NCI-H524 treated with DMSO at 0.1 percent for 48 hours (cell line): Measurements from ENCODE around the gene PPP6R2.
"Not testable (repeated sequence)": the region's sequence is repeated elsewhere in the genome, so short reads cannot be mapped to it uniquely, and the experiment has no call there.

Experiments
- DNase-seq: peaks from one replicate; lab custom pipeline; 2025; lab: John Stamatoyannopoulos, UW

Gene PPP6R2

DNA sequence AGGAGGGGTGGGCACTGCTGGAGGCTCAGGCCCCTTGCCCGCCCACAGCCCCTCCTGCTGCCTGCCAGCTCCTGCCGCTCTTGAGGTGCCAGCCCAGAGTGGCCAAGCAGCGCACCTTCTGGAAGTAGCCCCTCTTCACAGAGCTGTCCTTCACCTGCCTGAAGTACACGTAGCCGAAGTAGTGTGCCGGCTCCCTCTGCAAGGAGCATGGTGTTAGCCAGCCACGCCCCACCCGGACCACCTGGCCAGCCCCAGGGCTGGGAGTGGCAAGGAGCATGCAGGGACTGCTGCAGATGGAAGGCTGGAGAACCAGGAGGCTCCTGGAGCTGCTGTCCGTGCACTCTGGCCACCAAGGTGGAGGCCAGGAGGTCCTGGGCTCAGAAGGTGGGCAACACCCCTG, 25.9 kb upstream of the PPP6R2 start:
- DNase-seq, result no peak

DNA sequence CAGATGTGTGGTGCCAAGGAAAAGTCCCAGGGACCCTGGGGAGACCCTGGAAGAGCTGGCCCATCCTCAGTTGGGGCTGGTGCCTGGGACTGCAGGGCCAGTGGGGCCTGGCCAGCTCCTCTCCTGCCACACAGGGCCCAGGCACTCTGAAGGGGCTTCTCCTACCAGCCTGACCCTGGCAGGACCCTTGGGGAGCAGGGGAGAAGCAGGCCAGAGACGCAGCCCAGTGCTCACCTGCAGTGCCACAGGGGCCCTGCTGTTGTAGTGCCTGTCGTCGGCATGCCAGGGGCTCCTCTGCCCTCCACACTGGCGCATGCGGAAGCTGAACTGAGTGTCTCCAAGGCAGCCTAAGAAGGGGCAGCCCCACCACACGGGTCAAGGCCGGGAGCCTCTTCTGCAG, 25.5 kb upstream of the PPP6R2 start:
- no peak for DNase-seq

DNA sequence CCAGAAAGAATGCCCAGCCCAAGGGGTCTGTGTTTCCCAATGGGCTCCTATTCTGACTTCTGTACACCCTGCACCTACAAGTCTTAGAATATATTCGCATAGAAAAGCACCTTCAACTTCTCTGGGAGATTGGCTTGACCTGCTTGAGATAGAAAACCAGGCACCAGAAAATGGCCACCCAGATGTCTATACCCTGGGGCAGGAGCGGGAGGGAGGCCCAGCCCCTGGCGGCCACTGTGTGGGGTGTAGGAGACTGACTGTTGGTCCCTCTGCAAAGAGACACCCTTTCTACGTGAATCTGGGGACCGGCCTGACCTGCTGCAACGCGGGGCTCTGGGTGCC, 24.8 kb upstream of the PPP6R2 start:
- DNase-seq, result no peak

DNA sequence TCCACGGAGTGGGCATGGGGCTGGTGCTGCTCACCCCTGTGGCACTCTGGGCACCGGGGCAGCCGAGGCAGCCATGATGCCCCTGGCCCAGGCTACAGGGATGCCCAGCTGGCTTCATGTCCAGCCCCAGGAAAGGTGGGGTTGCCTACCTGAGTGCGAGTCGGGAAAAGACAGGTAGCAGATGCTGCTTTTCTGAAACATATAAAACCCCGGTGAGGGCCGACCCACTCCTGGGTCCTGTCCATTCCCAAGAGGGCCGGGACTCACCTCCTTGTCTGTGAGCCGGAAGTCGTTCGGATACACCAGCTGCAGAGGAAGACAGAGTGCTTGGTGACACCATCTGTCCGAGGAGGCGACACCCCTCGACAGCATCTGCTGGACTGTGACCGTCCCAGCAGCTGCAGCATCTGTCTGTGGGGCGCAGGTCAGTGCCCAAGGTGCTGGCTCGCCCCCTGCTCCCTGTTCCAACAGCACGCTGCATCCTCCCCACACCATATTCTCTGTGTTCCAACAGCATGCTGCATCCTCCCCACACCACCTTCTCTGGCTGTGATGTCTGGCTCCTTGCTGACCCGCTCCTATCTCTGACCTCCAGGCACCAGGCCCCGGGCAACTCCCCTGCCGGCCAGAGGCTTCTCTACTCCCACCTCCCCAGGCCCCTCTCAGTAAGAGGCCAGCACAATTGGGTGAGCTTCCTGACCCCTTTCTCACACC, 24.3 kb upstream of the PPP6R2 start:
- DNase-seq, result peak; percentile 23

DNA sequence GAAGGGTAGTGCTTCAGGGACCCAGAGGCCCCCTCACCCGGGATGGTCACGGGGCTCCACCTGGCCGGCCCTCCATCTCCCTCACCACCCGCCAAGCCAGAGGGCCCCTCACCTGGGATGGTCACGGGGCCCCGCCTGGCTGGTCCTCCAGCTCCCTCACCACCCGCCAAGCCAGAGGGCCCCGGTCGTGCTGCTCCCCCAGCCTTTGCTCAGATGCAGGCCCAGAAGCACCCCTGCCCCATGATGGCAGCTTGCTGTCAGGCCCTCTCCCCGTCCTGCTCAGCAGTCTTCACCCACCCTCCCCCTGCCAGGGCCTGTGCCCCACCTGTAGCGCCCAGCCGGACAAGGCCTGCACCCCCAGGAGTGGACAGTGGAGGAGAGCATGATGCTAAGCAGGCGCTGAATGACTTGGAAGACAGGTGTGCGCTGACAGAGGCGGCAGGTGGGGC, 23.6 kb upstream of the PPP6R2 start:
- no peak for DNase-seq

DNA sequence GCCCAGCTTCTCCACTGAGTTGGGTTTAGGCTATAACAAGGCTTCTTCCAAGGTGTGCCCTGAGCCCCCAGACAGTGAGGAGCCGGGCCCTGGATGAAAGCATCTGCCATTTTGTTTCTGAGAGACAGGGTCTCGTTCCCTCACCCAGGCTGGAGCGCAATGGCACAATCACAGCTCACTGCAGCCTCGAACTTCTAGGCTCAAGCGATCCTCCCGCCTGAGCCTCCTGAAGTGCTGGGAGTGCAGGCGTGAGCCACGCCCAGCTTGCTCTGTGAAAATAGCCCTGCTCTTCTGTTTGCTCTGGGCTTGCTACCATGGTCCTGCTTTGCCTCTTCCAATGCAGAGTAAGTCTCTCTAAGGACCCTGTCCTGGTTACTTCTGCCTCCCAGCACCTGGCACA, 23.0 kb upstream of the PPP6R2 start:
- no peak for DNase-seq

DNA sequence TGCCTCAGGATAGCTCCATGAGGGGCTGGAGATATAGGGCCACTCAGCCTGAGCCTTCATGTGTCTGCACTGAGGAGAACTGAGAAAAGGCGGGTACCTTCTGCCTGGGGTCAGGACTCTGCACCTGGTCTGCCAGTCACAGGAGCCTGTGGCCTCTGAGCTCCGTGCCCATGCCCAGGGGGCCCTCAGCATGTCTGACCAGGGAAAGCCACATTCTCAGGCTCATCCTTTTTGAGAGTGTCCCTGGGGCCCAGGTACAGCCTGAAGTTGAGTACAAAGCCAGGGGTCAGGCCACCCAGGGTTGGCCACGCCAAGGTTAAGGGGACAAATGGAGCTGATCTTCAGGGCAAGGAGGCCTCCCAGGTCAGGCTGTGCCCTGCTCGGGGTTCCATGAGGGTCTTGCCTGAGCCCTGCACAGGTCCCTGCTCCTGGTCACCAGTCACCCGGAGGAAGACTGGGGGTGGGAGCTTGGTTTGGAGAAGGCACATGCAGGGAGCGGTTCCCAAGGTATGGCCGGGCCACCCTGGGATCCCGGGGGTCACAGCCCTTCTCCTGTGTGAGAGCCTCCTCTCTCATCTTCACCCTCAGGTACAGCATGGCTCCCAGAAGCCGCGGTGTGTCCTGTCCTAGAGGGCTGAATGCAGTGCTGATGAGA, 22.3 kb upstream of the PPP6R2 start:
- DNase-seq, result no peak

DNA sequence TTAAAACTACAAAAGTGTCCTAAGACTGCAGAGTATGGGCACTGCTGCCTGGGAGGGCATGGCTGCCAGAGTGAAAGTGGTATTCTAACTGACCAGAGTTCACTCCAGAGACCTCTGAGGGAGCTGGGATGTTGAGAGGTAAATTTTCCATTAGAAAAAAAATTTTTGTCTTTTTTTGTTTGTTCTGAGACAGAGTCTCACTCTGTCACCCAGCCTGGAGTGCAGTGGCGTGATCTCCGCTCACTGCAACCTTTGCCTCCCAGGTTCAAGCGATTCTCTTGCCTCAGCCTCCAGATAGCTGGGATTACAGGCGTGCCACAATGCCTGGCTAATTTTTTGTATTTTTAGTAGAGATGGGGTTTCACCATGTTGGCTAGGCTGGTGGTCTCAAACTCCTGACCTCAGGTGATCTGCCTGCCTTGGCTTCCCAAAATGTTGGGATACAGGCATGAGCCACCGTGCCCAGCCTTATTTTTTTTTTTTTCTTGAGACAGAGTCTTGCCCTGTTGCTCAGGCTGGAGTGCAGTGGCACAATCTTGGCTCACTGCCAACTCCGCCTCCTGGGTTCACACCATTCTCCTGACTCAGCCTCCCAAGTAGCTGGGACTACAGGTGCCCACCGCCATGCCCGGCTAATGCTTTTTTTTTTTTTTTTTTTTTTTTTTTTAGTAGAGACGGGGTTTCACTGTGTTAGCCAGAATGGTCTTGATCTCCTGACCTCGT, 20.6 kb upstream of the PPP6R2 start:
- not testable (repeated sequence) for DNase-seq

DNA sequence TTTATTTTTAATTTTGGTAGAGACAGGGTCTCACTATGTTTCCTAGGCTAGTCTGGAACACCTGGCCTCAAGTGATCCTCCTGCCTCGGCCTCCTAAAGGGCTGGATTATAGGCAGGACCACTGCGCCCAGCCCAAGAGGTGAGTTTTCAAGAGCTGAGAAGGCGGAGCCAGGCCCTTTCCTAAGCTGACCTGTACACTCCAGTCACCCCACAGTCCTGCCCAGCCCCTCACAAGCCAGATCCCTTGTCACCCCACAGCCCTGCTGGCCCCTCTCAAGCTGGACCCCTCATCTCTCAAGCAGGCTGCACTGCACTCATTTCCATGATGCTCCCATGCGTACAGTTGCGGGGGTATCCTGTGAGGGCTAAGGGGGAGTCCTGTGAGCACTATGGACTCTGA, 19.2 kb upstream of the PPP6R2 start:
- DNase-seq, result no peak

DNA sequence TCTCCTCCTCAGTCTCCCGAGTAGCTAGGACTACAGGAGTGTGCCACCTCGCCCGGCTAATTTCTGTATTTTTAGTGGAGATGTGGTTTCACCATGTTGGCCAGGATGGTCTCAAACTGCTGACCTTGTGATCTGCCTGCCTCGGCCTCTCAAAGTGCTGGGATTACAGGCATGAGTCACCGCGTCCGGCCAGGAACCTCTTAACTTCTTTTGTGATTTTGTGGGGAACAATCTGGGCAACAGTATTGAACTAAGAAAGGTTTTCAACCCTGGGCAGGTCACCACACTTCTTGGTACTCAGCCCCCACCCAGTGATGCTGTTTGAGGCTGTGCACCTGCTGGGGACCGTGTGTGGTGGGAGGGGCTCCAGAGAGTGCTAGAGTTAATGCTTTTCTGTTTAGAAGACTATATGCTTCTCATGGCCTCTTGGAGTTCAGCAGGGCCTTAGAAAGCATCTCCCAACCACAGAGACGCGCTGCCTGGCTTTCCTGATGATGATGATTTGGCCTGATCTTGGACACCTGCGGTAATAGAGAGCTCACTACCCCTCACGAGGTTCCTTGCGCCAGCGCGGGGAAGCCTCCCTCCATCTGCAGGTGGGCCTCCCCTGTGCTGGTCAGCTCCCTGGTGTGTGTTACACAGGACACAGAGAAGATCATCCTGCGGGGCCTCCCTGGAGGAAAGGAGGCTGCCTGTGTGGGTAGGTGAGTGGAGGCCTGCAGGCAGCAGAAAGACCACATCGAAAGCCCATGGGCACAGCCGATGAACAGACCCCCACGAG, 17.5 kb upstream of the PPP6R2 start:
- DNase-seq, result no peak

DNA sequence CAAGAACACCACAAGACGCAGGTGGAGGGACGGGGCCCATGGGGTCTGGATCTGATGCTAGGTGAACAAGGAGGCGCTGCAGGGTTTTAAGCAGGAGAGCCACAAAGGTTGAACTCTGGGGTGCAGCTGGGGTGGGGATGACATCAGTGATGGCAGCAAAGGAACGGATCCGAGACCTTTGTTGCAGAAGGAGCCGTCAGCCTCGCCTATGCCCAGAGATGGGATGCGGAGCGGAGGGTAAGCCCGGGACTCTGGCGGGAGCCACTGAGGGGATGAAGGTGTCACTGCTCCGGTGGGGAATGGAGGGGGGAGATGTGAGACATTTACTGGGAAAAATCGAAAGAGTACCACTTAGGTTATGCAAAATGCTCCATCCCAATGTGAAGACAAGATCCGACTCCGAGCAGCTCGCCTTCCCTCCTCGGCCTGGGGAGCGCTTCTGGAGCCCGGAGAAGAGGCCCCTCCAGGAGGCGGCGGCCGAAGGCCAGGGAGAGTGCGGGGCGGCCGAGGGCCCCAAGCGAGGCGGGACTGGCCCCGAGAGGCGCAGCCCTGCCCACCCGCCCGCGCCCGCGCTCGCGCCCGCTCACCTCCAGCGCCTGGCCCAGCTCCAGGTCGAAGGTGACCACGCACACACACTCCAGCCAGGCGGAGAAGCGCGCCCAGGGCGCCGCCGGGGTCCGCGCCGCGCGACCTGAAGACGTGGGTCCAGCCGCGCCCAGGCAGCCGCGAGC, 16.7 kb upstream of the PPP6R2 start:
- no peak for DNase-seq

DNA sequence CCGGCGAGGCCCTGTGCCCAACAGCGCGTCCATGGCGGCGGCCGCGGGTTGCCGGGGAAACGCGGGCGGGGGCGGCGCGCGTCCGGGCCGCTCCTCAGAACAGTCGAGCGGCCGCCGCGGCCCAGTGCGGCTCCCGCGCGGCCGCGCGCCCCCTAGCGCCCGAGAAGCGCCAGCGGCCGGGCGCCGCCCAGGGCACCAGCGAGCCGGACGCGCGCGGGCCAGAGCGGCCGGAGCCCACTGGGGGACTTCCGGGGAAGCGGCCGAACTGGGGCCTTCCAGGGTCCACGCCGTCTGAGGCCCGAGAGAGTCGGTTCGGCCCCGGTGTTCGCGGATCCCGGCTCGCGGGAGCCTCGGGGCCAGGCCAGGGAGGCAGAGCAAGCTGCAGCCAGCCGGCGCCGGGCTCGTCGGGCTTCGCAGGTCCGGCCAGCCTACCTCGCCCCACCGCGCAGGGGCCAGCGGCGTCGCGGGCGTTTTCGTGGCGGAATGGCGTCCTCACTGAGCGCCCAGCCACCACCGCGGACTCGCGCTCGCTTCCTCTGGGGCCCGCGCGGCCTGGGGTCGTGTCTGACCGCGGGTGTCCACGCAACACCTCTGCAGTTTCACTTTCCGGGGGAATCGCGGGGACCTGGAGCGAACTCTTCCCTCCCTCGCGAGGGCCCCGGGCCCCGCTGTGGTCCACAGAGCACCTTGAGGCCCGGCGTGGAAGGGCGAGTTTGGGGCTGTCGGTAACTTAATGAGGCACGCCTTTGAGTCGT, 16.0 kb upstream of the PPP6R2 start, which contains the start of gene DENND6B:
DENND6B (minus strand) TSS at position 57 of the 755 bp plus-strand sequence; CDS start at position 33, 24 bp downstream.
- no peak for DNase-seq

DNA sequence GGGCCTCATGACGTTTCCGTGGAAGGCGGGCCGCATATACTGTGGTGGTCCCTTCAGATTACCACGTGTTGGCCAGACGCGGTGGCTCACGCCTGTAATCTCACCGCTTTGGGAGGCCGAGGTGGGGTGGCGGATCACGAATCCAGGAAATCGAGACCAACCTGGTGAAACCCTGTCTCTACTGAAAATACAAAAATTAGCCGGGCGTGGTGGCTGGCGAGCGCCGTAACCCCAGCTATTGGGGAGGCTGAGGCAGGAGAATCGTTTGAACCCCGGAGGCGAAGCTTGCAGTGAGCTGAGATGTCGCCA, 15.5 kb upstream of the PPP6R2 start:
- DNase-seq, result no peak

DNA sequence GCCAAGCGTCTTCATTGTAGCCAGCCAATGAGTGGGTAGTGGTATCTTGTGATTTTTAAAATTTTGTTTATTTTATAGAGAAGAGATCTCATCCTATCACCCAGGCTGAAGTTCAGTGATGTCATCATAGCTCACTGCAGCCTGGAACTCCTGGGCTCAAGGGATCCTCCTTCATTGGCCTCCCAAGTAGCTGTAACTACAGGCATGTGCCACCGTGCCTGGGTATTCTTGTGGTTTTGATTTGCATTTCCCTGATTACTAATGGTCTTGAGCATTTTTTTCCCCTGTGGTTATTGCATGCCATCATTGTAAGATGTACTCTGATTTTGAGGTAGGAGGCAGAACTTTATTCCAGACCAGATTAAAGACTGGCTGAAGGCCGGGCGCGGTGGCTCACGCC, 13.9 kb upstream of the PPP6R2 start:
- DNase-seq, result no peak

DNA sequence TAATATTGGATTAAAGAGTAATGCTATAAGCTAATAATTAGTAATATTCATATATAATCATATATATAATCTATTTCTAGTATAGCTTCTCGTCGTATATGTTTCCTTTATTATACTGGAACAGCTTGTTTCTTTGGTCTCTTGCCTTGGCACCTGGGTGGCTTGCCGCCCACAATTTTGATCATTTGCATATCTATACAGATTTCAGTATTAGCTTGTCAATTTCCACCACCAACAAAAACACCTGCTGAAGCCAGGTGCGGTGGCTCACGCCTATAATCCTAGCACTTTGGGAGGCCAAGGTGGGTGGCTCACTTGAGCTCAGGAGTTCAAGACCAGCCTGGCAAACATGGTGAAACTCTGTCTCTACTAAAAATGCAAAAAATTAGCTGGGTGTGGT, 8.7 kb upstream of the PPP6R2 start:
- DNase-seq, result not testable (repeated sequence)

DNA sequence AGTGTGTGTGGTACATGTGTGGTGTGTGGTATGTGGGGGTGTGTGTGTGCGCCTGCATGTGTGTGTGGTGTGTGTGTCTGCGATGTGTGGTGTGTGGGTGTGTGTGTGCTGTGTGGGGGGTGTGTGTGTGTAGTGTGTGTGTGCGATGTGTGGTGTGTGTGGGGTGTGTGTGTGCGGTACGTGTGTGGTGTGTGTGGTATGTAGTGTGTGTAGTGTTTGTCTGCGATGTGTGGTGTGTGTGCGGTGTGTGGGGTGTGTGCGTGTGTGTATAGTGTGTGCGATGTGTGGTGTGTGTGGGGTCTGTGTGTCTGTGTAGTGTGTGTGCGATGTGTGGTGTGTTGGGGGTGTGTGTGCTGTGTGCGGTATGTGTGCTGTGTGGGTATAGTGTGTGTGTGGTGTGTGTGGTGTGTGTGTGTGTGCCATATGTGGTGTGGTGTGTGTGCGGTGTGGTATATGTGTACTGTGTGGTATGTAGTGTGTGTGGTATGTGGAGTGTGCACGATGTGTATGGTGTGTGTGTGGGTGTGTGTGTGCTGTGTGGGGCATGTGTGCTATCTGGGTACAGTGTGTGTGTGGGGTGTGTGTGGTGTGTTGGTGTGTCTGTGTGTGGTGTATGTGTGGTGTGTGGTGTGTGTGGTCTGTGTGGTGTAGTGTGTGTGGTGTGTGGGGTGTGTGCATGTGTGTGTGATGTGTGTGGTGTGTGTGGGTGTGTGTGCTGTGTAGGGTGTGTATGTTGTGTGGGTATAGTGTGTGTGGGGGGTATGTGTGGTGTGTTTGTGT, 5.7 kb upstream of the PPP6R2 start:
- DNase-seq, result no peak

DNA sequence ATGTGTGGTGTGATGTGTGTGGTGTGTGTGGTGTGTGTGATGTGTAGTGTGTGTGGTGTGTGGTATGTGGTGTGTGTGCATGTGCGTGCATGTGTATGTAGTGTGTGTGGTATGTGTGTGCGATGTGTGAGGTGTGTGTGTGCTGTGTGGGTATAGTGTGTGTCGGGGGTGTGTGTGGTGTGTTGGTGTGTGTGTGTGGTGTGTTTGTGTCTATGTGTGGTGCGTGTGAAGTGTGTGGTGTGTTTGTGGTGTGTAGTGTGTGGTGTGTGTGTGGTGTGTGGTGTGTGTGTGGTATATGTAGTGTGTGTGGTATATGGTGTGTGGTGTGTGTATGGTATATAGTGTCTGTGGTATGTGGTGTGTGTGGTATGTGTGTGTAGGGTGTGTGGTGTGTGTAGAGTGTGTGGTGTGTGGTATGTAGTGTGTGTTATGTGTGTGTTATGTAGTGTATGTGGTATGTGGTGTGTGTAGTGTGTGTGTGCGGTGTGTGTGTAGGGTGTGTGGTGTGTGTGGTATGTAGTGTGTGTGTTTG, 5.0 kb upstream of the PPP6R2 start:
- DNase-seq, result no peak

DNA sequence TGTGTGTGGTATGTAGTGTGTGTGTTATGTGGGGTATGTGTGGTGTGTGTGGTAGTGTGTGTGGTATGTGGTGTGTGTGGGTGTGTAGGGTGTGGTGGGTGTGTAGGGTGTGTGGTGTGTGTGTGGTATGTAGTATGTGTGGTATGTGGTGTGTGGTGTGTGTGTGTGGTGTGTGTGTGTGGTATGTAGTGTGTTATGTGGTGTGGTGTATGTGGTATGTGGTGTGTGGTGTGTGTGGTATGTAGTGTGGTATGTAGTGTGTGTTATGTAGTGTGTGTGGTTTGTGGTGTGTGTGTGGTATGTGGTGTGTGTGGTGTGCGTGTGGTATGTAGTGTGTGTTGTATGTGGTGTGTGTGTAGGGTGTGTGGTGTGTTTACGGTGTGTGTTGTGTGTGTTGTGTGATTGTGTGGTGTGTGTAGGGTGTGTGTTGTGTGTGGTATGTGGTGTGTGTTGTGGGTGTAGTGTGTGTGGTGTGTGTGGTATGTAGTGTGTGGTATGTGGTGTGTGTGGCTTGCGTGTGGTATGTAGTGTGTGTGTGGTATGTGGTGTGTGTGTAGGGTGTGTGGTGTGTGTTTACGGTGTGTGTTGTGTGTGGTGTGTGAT, 4.2 kb upstream of the PPP6R2 start:
- DNase-seq, result no peak
